Mesenteric fat pad (tissue), 1 donor: ENCODE results near the gene AQP9. TPM values are rescaled to one million over a fixed set of nuclear protein-coding genes. Genes with fewer than 3 reads are reported as not detected.
"Not testable (repeated sequence)": the region's sequence is repeated elsewhere in the genome, so short reads cannot be mapped to it uniquely, and the experiment has no call there.

Experiments
- DNase-seq: peaks from one replicate; pipeline ENCODE4 v3.0.0-alpha.2; 2020; ENCODE audit warnings: low spot score
- total RNA-seq: library from RNA; stranded (reverse); fragmentation: NEBNext Ultra II Directional; extraction: Animal tissue kit (Norgen Biotek cat#: 25700); gene quantifications from one replicate; pipeline ENCODE4 v1.2.1, GENCODE V29; 2021
- donor health status: DM: yes; HTN: yes; CAD: no.

The AQP9 gene
- total RNA-seq, 1 donor from 2014 or later = 21.1 TPM

DNA sequence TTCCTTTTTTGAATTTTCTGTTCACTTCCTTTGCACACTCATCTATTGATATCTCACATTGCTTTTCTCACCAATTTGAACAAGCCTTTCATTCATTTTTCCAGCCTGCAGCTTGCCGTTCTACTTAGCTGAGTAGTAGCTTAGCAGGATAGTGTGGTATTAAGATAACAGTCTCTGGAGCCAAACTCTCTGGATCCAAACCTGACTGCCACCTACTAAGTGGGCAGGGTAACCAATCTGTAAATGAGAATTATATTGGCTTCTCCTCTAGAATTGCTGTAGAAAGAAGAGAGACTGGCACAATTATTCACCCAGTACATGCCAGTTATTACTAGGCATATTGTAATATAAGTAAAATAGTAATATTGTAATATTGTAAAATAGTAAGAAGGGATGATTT is 40.5 kb downstream of the AQP9 start:
- DNase-seq = no peak

DNA sequence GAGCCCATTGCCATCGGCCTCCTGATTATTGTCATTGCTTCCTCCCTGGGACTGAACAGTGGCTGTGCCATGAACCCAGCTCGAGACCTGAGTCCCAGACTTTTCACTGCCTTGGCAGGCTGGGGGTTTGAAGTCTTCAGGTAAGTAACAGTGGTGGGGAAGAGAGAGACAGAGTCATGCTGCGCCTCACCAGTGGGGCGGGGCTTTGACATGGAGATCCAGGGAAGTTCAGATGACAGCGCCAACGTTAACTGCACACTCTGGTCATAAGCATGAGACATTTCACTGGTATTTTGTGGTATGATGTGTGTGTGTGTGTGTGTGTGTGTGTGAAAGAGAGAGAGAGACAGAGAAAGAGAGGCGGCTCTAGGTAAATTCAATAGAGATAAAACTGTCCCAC is 41.0 kb downstream of the AQP9 start:
- no peak for DNase-seq

GRCh38 chr15:58179741-58180381 is 41.7 kb downstream of the AQP9 start:
- no peak for DNase-seq

GRCh38 chr15:58182460-58183163 is 44.4 kb downstream of the AQP9 start:
- no peak for DNase-seq

DNA sequence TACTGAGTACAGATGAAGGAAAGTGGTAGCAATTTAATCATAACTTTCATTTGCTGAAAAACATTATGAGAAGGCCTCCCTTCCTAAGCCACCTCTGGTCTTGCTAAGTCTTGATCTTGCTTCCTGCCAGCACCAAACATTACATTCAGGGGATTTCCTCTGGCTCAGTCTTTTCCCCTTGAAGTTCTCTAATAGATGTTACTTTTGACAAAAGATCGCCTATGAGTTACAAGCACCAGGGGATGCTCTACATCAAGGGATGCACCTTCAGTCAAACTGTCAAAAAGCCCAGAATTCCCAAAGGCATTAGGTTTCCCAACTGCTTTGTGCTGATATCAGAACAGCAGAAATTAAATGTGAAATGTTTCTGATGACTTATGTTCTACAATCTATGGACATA is 47.3 kb downstream of the AQP9 start:
- DNase-seq = no peak

DNA sequence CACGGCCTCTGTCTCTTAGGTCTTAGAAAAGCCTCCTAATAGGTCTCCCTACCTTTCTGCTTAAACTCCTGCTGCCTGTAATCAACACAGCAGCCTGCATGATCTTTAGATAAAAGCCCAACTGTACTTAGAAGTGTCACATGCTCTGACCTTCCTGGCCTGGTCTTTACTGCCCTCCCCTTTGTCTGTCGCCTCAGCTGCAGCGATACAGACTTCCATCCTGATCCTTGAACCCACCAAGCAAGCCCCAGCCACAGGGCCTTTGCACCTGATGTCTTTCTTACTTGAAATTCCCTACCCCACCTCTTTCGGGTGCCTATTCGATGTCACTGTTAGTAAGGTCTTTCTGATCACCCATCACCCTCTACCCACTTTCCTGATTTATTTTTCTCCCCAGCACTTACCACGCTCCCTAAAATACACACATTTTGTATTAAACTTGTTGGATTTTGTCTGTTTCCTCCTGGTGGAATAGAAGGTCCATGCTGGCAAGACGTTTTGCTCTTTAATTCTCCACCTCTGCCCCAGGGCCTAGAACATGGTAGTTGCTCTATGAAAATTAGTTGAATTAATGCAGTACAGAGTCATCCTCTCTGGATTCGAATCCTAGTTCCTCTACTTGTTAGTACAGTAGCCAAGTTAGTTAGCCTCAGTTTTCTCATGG is 51.1 kb downstream of the AQP9 start:
- no peak for DNase-seq

DNA sequence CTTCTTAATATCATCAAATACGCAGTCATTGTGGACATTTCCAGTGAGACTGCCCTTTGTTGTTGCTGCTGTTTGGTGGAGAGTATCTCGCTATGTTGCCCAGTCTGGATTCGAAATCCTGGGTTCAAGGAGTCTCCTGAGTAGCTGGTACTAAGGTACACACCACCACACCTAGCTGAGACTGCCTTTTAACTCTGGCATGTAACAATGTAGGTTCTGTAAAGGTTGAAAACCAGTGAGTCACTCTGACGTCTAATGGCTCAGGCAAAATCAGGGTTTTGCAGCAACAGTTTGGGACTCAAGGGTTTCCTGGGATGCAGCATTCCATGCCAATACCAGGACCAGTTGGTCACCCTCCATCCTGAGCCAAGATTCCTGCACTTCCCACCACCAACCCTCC is 52.2 kb downstream of the AQP9 start:
- no peak for DNase-seq

DNA sequence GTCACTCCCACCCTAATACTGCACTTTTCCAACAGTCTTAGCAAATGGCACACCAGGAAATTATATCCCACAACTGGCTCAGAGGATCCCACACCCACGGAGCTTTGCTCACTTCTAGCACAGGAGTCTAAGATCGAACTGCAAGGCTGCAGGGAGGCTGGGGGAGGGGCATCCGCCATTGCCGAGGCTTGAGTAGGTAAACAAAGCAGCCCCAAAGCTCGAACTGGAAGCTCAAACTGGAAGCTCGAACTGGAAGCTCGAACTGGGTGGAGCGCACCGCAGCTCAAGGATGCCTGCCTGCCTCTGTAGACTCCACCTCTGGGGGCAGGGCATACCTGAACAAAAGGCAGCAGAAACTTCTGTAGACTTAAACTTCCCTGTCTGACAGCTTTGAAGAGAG is 55.5 kb downstream of the AQP9 start:
- not testable (repeated sequence) for DNase-seq

- DNase-seq = no peak
Measured at GRCh38 chr15:58200739-58201138, 62.6 kb downstream of the AQP9 start.

DNA sequence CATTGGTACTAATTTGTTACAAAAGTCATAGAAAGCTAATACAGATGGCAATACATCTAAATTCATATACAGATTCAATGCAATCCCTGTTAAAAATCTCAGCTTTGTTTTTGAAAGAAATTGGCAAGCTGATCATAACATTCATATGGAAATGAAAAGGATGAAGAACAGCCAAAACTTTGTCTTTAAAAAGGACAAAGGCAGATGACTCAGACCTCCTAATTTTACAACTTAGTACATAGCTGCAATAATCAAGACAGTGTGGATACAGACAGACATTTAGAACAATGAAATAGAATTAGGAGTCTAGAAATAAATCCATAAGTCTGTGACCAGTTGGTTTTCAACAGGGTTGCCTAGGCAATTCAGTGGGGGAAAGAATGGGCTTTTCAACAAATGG is 63.3 kb downstream of the AQP9 start:
- no peak for DNase-seq

DNA sequence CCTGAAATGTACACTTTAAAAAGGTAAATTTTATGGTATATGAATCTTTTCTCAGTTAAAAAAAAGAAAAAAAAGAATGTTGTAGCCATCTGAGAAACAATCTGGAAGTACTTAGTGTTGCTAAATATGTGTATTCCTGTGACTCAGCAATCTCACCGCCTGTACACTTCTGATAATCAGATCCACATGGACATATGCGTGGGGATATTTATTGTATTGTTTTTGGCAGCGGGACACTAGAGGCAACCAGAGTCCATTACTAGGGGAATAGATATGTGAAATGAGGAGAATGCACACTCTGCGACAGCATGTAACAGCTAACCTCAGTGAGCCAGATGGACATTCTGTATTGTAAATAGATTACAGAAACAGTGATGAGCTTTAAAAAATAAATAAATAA is 65.4 kb downstream of the AQP9 start:
- no peak for DNase-seq

DNA sequence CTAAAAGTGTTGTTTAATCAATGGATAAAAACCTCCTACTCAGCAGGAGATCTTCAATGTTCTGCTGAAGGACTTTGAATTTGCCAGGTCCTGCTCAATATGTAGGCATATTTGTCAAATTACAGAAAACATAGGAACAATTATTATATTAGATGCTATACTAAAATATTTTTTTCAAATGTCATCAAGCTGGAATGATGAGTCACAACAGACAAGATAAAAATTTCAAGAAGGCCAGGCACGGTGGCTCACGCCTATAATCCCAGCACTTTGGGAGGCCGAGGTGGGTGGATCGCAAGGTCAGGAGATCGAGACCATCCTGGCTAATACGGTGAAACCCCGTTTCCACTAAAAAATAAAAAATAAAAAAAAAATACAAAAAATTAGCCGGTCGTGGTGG is 68.0 kb downstream of the AQP9 start:
- DNase-seq = no peak

DNA sequence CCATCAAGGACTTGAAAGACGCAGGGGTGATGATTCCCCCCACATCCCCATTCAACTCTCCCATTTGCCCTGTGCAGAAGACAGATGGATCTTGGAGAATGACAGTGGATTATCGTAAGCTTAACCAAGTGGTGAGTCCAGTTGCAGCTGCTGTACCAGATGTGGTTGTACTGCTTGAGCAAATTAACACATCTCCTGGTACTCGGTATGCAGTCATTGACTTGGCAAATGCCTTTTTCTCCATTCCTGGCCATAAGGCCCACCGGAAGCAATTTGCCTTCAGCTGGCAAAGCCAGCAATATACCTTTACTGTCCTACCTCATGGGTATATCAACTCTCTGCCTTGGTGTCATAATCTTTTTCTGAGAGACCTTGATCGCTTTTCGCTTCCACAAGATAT is 70.0 kb downstream of the AQP9 start:
- not testable (repeated sequence) for DNase-seq

- not testable (repeated sequence) for DNase-seq
Measured at GRCh38 chr15:58209007-58209481, 70.9 kb downstream of the AQP9 start.

DNA sequence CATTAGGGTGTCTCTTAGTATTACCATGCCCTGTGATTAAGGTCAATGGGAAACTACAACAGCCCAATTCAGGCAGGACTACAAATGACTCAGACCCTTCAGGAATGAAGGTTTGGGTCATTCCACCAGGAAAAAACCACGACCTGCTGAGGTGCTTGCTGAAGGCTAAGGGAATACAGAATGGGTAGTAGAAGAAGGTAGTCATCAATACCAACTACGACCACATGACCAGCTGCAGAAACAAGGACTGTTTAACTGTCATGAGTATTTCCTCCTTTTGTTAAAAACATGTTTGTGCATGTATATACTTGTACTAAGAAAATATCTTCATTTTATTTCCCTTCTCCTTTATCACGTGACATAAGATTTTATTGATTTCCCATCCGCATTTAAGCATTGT is 71.8 kb downstream of the AQP9 start:
- not testable (repeated sequence) for DNase-seq

GRCh38 chr15:58212909-58213526 is 74.8 kb downstream of the AQP9 start:
- no peak for DNase-seq

DNA sequence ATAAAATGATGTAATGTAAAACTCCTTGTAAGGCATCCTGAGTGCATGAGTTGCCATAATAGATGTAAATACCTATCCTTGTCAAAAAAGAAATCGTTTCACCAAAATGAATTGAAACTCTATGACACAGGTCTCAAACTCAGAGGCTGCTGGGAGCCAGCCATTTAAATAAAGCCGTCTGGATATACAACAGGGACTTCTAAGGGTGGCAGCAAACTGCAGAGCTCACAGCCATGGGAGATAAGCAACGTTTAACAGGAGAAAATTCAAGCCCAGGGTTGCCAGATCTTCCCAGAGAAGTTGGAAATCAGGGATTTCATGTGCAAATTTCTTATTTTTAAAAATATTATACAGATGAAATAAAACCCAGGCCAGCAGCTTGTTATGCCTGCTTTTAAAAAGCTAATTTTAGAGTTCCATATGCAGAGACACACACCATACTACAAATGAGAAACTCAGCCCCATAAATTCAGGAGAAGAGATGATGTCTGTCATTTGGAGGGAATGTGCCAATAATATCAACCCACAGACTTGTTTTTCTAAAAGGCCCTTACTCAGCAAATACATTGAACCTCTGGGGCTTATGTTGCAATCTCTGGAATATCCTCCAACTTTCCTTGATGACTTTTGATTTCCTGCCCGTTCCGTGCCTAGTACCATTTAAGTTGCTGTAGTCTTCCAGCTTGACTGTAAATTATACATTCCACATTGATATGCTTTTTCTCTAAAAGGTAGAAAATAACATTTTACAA is 75.6 kb downstream of the AQP9 start:
- no peak for DNase-seq

DNA sequence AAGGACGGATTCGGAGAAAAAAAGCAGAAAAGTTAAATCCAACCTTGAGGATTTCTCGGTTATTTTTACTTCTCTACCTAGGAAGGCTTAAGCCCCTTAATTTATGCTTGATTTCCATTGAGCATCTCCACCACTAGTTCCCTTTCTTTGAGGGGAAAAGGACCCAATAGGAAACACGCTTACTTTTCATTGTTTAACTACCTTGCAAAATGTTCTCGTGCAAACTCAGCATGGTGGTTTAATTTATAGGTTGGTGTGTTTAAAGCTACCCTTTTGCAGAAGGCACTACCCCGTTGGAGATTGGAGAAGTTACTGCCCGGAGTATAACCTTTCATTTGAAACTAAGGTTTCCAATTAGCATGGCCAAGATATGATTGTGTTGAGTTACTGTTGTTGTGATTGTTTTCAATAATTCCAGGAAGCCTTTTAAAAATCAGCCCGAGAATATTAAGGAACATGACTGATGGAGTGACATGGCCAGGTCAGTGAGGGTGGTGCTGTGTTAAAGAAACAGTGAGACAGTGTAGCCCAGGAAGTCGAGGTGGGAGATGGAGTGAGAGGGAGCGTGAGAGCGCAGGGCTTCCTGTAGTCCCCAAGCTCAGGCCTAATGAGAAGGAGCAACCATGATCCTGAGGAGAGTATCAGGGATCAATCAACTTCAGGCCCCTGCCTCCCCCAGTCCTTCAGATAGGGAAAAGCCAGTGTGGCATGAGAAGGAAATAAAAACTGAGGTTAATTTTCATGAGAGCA is 76.6 kb downstream of the AQP9 start:
- no peak for DNase-seq

DNA sequence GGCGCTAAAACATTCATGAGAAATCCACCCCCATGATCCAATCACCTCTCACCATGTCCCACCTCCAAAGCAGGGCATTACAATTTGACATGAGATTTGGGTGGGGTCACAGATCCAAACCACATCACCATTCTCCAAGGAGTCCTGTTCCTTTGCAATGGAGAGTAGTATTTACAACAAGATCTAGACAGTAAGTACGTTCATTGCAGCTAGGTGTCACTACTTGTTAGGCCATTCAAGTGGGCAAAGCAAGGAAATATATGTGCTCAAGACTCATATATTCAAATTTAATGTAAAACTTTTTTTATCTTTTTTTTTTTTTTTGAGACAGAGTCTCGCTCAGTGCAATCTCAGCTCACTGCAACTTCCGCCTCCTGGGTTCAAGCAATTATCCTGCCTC is 79.3 kb downstream of the AQP9 start:
- DNase-seq = no peak

DNA sequence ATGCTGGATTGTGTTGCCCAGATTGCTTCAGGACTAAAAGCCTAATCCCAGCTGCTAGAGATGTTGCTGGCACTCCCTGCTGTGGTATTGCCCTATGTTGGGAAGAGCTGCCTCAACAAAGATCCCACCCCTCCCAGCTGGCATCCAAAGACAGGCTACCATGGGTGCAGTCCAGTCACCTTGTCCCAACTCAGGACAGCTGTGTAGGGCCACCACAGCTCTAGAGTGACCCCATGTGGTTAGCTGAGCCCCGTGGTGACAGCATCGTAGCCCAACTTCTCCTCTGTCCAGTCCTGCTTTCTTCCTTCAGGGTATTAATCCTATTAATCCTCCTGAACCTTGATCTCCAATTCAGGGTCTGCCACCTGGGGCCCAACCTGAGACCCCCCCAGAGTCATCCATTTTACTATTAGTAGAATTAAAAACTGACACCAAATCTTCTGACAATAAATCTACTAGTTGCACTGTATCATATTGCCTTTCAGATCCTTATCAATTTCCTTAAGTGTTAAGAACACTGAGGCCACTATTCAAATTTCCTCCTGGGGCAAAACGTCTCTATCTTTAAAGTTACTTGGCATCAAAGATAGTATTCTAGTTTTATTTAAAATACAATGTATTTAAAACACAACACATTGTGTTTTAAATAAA is 83.5 kb downstream of the AQP9 start:
- no peak for DNase-seq
